Activated CD8-positive, alpha-beta T cell treated with anti-CD3 and anti-CD28 coated beads, Interleukin-2, amount 10 ng/mL, durations not matched to agents 7 days and 5 days (primary cell): Measurements from ENCODE around the gene LINC00237. TPM values are rescaled to one million over a fixed set of nuclear protein-coding genes. Genes with fewer than 3 reads are reported as not detected.

Source experiments
- ATAC-seq: fragments of 150-1000 bp; cut with Tn5 transposase; one replicate; pipeline ENCODE4 v1.10.0; 2021; ENCODE audit warnings: moderate library complexity
- CTCF ChIA-PET: fragments of 350-600 bp; sonication (Branson Sonifier 250); formaldehyde crosslinking; loops from one replicate; lab custom pipeline; 2021; ENCODE audit warnings: antibody characterized with exemption; lab: Charles Lee
- POLR2A ChIA-PET: fragments of 350-600 bp; sonication (Branson Sonifier 250); formaldehyde crosslinking; loops from one replicate; lab custom pipeline; 2021; ENCODE audit warnings: antibody characterized with exemption; lab: Charles Lee
- DNase-seq: peaks from one replicate; pipeline ENCODE4 v3.0.0-alpha.2; 2020
- H3K27ac Mint-ChIP-seq: one replicate; pipeline ENCODE4 v1.8.0; 2021; ENCODE audit warnings: mild to moderate bottlenecking, mixed read lengths
- H3K27me3 Mint-ChIP-seq: one replicate; pipeline ENCODE4 v1.8.0; 2021; ENCODE audit warnings: low read depth, mixed read lengths
- H3K36me3 Mint-ChIP-seq: one replicate; pipeline ENCODE4 v1.8.0; 2021; ENCODE audit warnings: low read depth, mixed read lengths
- H3K4me1 Mint-ChIP-seq: one replicate; pipeline ENCODE4 v1.8.0; 2021; ENCODE audit warnings: low read depth, mixed read lengths
- H3K4me3 Mint-ChIP-seq: one replicate; pipeline ENCODE4 v1.8.0; 2021; ENCODE audit warnings: mild to moderate bottlenecking, mixed read lengths
- H3K9me3 Mint-ChIP-seq: one replicate; pipeline ENCODE4 v1.8.0; 2022; ENCODE audit warnings: mixed read lengths; ENCODE audit not compliant: insufficient read depth
- total RNA-seq, 2 experiments: library from RNA; stranded (reverse); gene quantifications; one replicate each; pipeline ENCODE4 v1.2.3, GENCODE V29; 2021

LINC00237 gene
- total RNA-seq, 2 experiments from 2014 or later = not detected

- Mint-ChIP-seq H3K27ac (no peak overlapping the region), H3K4me3 (no peak overlapping the region), H3K27me3 (peaks cover 31% of the 10 kb centered on the region), H3K4me1 (no peaks in the 10 kb centered on the region), H3K9me3 (no peaks in the 10 kb centered on the region), H3K36me3 (no peaks in the 10 kb centered on the region)
- DNase-seq (no peak), ATAC-seq (no peak)
- POLR2A ChIA-PET = no interaction called here
- CTCF ChIA-PET = no interaction called here
Observed at GRCh38 chr20:21063276-21063675, 42.9 kb downstream of the LINC00237 start.

GRCh38 chr20:21053002-21053762 lies 53.0 kb downstream of the LINC00237 start:
- peaks cover 18% of the 10 kb centered on the region for H3K27me3 Mint-ChIP-seq
- H3K9me3 Mint-ChIP-seq = no peaks in the 10 kb centered on the region
- no peaks in the 10 kb centered on the region for H3K4me1 Mint-ChIP-seq
- POLR2A ChIA-PET = no interaction called here
- no peaks in the 10 kb centered on the region for H3K36me3 Mint-ChIP-seq
- H3K27ac Mint-ChIP-seq = no peak overlapping the region
- ATAC-seq = no peak
- DNase-seq = no peak
- CTCF ChIA-PET = interaction anchor here (1.1 to 2.1 kb wide), 2 partner anchors 182 to 452 kb away, joined by 5 to 6 read pairs; no protein-coding TSS in a partner anchor
- H3K4me3 Mint-ChIP-seq = no peak overlapping the region

DNA sequence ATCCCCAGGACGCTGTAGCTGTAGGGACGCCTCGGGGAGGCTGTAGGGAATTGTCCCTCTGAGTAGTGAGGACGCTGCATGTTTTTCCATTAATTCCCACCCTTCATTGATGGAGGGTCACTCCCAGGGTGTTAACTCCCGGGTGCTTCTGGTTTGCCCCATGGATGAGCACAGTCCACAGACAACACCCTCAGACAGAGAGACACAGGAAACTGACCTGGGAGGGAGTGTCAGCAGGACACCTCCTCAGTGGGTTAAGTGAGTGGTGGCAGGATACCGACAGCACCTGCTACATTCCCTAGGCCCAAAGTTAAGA lies 53.5 kb downstream of the LINC00237 start:
- H3K27ac Mint-ChIP-seq = no peak overlapping the region

GRCh38 chr20:21052241-21052640 lies 53.9 kb downstream of the LINC00237 start:
- no peak for DNase-seq
- Mint-ChIP-seq H3K4me3 (no peak overlapping the region), H3K36me3 (no peaks in the 10 kb centered on the region), H3K27ac (no peak overlapping the region), H3K27me3 (peaks cover 9% of the 10 kb centered on the region), H3K4me1 (no peaks in the 10 kb centered on the region), H3K9me3 (no peaks in the 10 kb centered on the region)
- no peak for ATAC-seq
- ChIA-PET CTCF (no interaction called here), POLR2A (no interaction called here)

More for the DNA sequence above, 53.5 kb downstream of the LINC00237 start:
- Mint-ChIP-seq H3K9me3 (no peaks in the 10 kb centered on the region), H3K4me3 (no peak overlapping the region), H3K27me3 (peaks cover 12% of the 10 kb centered on the region), H3K4me1 (no peaks in the 10 kb centered on the region), H3K36me3 (no peaks in the 10 kb centered on the region)
- CTCF ChIA-PET = interaction anchor here (2.1 kb wide), 1 partner anchor 183 kb away, joined by 6 read pairs; no protein-coding TSS in a partner anchor
- ATAC-seq (no peak), DNase-seq (no peak)
- POLR2A ChIA-PET = no interaction called here

GRCh38 chr20:21050710-21051109 lies 55.4 kb downstream of the LINC00237 start:
- Mint-ChIP-seq H3K36me3 (no peaks in the 10 kb centered on the region), H3K4me1 (no peaks in the 10 kb centered on the region), H3K9me3 (no peaks in the 10 kb centered on the region), H3K27me3 (peaks cover 7% of the 10 kb centered on the region), H3K4me3 (no peak overlapping the region), H3K27ac (no peak overlapping the region)
- ChIA-PET POLR2A (no interaction called here), CTCF (interaction anchor here (1.2 kb wide), 1 partner anchor 186 kb away, joined by 5 read pairs; no protein-coding TSS in a partner anchor)
- DNase-seq (no peak), ATAC-seq (no peak)

GRCh38 chr20:21049305-21049828 lies 56.8 kb downstream of the LINC00237 start:
- Mint-ChIP-seq H3K4me3 (no peak overlapping the region), H3K9me3 (no peaks in the 10 kb centered on the region), H3K4me1 (no peaks in the 10 kb centered on the region), H3K27ac (no peak overlapping the region), H3K27me3 (peaks cover 13% of the 10 kb centered on the region), H3K36me3 (no peaks in the 10 kb centered on the region)
- DNase-seq (no peak), ATAC-seq (no peak)
- ChIA-PET POLR2A (no interaction called here), CTCF (interaction anchor here (0.7 to 3.9 kb wide), 4 partner anchors 77 to 456 kb away, joined by 3 to 14 read pairs (median 6); partner anchors contain the start of gene KIZ)

GRCh38 chr20:21048841-21049273 lies 57.3 kb downstream of the LINC00237 start:
- CTCF ChIA-PET = interaction anchor here (0.6 to 3.9 kb wide), 16 partner anchors 9 to 456 kb away, joined by 3 to 16 read pairs (median 6); partner anchors contain the start of gene KIZ

GRCh38 chr20:21047981-21048380 lies 58.2 kb downstream of the LINC00237 start:
- no peak for DNase-seq
- H3K9me3 Mint-ChIP-seq = no peaks in the 10 kb centered on the region

More at GRCh38 chr20:21048841-21049273, 57.3 kb downstream of the LINC00237 start:
- Mint-ChIP-seq H3K4me3 (no peak overlapping the region), H3K4me1 (no peaks in the 10 kb centered on the region), H3K9me3 (no peaks in the 10 kb centered on the region), H3K27me3 (peaks cover 11% of the 10 kb centered on the region), H3K36me3 (no peaks in the 10 kb centered on the region), H3K27ac (no peak overlapping the region)
- POLR2A ChIA-PET = interaction anchor here (1.2 kb wide), 1 partner anchor 17 kb away, joined by 3 read pairs; no protein-coding TSS in a partner anchor
- DNase-seq (peak; percentile 60), ATAC-seq (peak; percentile 68)

DNA sequence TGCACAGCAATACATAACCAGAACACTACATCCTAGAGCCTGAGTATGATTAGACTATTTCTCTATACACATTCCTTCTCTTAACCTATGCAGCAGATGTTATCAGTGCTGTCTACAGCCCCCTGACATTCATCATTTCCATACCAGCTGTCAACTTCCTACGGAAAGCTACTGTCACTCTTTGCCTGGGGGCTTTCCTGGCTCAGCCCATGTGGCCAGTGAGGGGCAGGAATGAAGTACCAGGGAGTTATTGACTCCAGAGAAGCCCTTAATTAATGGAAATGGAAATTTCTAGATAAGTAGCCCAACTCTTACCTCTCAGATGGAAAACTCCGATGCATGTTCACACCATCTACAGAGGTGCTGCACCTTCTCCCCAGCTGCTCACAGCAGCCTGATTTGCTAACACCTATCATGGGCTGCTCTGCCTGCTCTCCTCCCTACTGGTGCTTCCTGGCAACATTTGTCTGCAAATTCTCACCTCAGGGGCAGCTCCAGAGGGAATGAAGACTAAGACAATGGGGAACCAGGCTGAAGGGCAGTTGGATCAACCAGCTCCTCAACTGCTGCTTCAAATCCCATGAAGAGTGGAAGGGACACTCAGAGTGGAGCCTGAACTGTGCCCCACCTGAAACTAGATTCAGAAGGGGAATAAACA lies 59.6 kb downstream of the LINC00237 start:
- POLR2A ChIA-PET = no interaction called here
- ATAC-seq (no peak), DNase-seq (no peak)
- Mint-ChIP-seq H3K4me3 (no peak overlapping the region), H3K36me3 (no peaks in the 10 kb centered on the region), H3K27ac (no peak overlapping the region), H3K4me1 (no peaks in the 10 kb centered on the region), H3K9me3 (no peaks in the 10 kb centered on the region), H3K27me3 (peaks cover 8% of the 10 kb centered on the region)
- CTCF ChIA-PET = interaction anchor here (1.0 to 3.9 kb wide), 2 partner anchors 79 to 461 kb away, joined by 3 to 14 read pairs; partner anchors contain the start of gene KIZ

More at GRCh38 chr20:21047981-21048380, 58.2 kb downstream of the LINC00237 start:
- ChIA-PET POLR2A (interaction anchor here (1.2 kb wide), 1 partner anchor 16 kb away, joined by 3 read pairs; no protein-coding TSS in a partner anchor), CTCF (interaction anchor here (0.5 to 3.9 kb wide), 17 partner anchors 8 to 1787 kb away, joined by 3 to 16 read pairs (median 5); partner anchors contain the start of gene KIZ)
- no peak for ATAC-seq
- Mint-ChIP-seq H3K4me3 (no peak overlapping the region), H3K4me1 (no peaks in the 10 kb centered on the region), H3K27ac (no peak overlapping the region), H3K27me3 (peaks cover 8% of the 10 kb centered on the region), H3K36me3 (no peaks in the 10 kb centered on the region)
